ENCODE data around the gene CYS1. TPM values are rescaled to one million over a fixed set of nuclear protein-coding genes. Genes with fewer than 3 reads are reported as not detected.
"Not testable (repeated sequence)": the region's sequence is repeated elsewhere in the genome, so short reads cannot be mapped to it uniquely, and the experiment has no call there.

Gene CYS1
- total RNA-seq, 1 donor from 2014 or later, result 0.63 TPM

GRCh38 chr2:10017313-10017941 is 62.8 kb downstream of the CYS1 start:
- Mint-ChIP-seq H3K4me3 (no peak overlapping the region), H3K27me3 (peaks cover 6% of the 10 kb centered on the region), H3K36me3 (ENCODE audit: low read depth) (no peaks in the 10 kb centered on the region), H3K27ac (no peak overlapping the region), H3K9me3 (no peaks in the 10 kb centered on the region), H3K4me1 (no peaks in the 10 kb centered on the region)
- intact Hi-C loops (cut with micrococcal nuclease), result no loop called here
- DNase-seq, result no peak

- no peak for DNase-seq
- no peaks in the 10 kb centered on the region for H3K9me3 Mint-ChIP-seq
- H3K4me1 Mint-ChIP-seq, result no peaks in the 10 kb centered on the region
- no peaks in the 10 kb centered on the region for H3K36me3 Mint-ChIP-seq (ENCODE audit: low read depth)
- H3K4me3 Mint-ChIP-seq, result no peak overlapping the region
- intact Hi-C loops (cut with micrococcal nuclease), result no loop called here
- no peak overlapping the region for H3K27ac Mint-ChIP-seq
- H3K27me3 Mint-ChIP-seq, result peaks cover 6% of the 10 kb centered on the region
Observed at GRCh38 chr2:10016802-10017258, 63.4 kb downstream of the CYS1 start.

- no peaks in the 10 kb centered on the region for H3K36me3 Mint-ChIP-seq (ENCODE audit: low read depth)
Observed at GRCh38 chr2:10016001-10016801, 64.0 kb downstream of the CYS1 start.

GRCh38 chr2:10015376-10015989 is 64.7 kb downstream of the CYS1 start:
- H3K36me3 Mint-ChIP-seq (ENCODE audit: low read depth); H3K4me1 Mint-ChIP-seq; intact Hi-C loops (cut with micrococcal nuclease); H3K9me3 Mint-ChIP-seq; H3K27me3 Mint-ChIP-seq; DNase-seq; H3K27ac Mint-ChIP-seq; H3K4me3 Mint-ChIP-seq: not testable (repeated sequence)

More at GRCh38 chr2:10016001-10016801, 64.0 kb downstream of the CYS1 start:
- no peaks in the 10 kb centered on the region for H3K9me3 Mint-ChIP-seq
- no peak overlapping the region for H3K4me3 Mint-ChIP-seq
- H3K27ac Mint-ChIP-seq, result no peak overlapping the region
- intact Hi-C loops (cut with micrococcal nuclease), result no loop called here
- peaks cover 6% of the 10 kb centered on the region for H3K27me3 Mint-ChIP-seq
- DNase-seq, result no peak
- no peaks in the 10 kb centered on the region for H3K4me1 Mint-ChIP-seq

DNA sequence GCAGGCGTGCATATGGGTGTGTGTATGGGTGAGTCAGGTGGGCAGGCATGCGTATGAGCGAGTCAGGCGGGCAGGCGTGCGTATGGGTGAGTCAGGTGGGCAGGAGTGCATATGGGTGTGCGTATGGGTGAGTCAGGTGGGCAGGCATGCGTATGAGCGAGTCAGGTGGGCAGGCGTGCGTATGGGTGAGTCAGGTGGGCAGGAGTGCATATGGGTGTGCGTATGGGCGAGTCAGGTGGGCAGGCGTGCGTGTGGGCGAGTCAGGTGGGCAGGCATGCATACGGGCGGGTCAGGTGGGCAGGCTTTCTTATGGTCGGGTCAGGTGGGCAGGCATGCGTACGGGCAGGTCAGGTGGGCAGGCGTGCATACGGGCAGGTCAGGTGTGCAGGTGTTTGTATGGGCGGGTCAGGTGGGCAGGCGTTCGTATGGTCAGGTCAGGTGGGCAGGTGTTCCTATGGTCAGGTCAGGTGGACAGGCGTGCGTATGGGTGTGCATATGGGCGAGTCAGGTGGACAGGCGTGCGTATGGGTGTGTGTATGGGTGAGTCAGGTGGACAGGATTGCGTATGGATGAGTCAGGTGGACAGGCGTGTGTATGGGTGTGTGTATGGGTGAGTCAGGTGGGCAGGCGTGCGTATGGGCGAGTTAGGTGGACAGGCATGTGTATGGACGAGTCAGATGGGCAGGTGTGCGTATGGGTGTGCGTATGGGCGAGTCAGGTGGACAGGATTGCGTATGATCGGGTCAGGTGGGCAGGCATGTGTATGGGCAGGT is 65.6 kb downstream of the CYS1 start:
- no peak for DNase-seq
- Mint-ChIP-seq H3K27me3 (peaks cover 6% of the 10 kb centered on the region), H3K4me3 (no peak overlapping the region), H3K36me3 (ENCODE audit: low read depth) (no peaks in the 10 kb centered on the region), H3K4me1 (no peaks in the 10 kb centered on the region), H3K9me3 (no peaks in the 10 kb centered on the region), H3K27ac (no peak overlapping the region)
- intact Hi-C loops (cut with micrococcal nuclease), result no loop called here

DNA sequence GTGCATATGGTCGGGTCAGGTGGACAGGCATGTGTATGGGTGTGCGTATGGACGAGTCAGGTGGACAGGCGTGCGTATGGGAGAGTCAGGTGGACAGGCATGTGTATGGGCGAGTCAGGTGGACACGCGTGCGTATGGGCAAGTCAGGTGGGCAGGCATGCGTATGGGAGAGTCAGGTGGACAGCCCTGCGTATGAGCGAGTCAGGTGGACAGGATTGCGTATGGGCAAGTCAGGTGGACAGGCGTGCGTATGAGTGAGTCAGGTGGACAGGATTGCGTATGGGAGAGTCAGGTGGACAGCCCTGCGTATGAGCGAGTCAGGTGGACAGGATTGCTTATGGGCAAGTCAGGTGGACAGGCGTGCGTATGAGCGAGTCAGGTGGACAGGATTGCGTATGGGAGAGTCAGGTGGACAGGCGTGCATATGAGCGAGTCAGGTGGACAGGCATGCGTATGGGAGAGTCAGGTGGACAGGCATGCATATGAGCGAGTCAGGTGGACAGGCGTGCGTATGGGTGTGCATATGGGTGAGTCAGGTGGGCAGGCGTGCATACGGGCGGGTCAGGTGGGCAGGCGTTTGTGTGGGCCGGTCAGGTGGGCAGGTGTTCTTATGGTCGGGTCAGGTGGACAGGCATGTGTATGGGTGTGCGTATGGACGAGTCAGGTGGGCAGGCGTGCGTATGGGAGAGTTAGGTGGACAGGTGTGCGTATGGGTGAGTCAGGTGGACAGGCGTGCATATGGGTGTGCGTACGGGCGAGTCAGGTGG is 66.4 kb downstream of the CYS1 start:
- H3K27ac Mint-ChIP-seq; H3K36me3 Mint-ChIP-seq (ENCODE audit: low read depth); H3K9me3 Mint-ChIP-seq; H3K27me3 Mint-ChIP-seq; H3K4me3 Mint-ChIP-seq; intact Hi-C loops (cut with micrococcal nuclease); DNase-seq; H3K4me1 Mint-ChIP-seq: not testable (repeated sequence)

DNA sequence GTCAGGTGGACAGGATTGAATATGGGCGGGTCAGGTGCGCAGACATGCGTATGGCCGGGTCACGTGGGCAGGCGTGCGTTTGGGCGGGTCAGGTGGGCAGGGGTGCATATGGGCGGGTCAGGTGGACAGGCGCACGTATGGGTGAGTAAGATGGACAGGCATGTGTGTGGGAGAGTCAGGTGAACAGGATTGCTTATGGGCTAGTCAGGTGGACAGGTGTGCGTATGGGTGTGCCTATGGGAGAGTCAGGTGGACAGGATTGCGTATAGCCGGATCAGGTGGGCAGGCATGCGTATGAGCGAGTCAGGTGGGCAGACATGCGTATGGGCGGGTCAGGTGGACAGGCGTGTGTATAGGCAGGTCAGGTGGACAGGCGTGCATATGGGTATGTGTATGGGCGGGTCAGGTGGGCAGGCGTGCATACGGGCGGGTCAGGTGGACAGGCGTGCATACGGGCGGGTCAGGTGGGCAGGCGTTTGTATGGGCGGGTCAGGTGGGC is 67.2 kb downstream of the CYS1 start:
- no peak for DNase-seq
- Mint-ChIP-seq H3K36me3 (ENCODE audit: low read depth) (no peaks in the 10 kb centered on the region), H3K4me1 (no peaks in the 10 kb centered on the region), H3K27ac (no peak overlapping the region), H3K4me3 (no peak overlapping the region), H3K27me3 (peaks cover 6% of the 10 kb centered on the region), H3K9me3 (no peaks in the 10 kb centered on the region)
- intact Hi-C loops (cut with micrococcal nuclease), result no loop called here

GRCh38 chr2:10012366-10012962 is 67.7 kb downstream of the CYS1 start:
- DNase-seq; H3K9me3 Mint-ChIP-seq; H3K36me3 Mint-ChIP-seq (ENCODE audit: low read depth); H3K4me1 Mint-ChIP-seq; H3K27ac Mint-ChIP-seq; H3K4me3 Mint-ChIP-seq; intact Hi-C loops (cut with micrococcal nuclease); H3K27me3 Mint-ChIP-seq: not testable (repeated sequence)

DNA sequence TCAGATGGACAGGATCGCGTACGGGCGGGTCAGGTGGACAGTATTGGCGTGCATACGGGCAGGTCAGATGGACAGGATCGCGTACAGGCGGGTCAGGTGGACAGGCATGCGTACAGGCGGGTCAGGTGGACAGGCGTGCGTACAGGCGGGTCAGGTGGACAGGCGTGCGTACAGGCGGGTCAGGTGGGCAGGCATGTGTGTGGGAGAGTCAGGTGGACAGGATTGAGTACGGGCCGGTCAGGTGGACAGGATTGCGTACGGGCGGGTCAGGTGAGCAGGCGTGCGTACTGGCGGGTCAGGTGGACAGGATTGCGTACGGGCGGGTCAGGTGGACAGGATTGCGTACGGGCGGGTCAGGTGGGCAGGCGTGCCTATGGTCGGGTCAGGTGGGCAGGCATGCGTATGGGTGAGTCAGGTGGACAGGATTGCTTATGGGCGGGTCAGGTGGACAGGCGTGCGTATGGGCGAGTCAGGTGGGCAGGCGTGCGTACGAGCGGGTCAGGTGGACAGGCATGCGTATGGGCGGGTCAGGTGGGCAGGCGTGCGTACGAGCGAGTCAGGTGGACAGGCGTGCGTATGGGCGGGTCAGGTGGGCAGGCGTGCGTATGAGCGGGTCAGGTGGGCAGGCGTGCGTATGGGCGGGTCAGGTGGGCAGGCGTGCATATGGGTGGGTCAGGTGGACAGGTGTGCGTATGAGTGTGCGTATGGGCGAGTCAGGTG is 68.4 kb downstream of the CYS1 start:
- intact Hi-C loops (cut with micrococcal nuclease); H3K4me3 Mint-ChIP-seq; DNase-seq; H3K27me3 Mint-ChIP-seq; H3K27ac Mint-ChIP-seq; H3K4me1 Mint-ChIP-seq; H3K36me3 Mint-ChIP-seq (ENCODE audit: low read depth); H3K9me3 Mint-ChIP-seq: not testable (repeated sequence)

DNA sequence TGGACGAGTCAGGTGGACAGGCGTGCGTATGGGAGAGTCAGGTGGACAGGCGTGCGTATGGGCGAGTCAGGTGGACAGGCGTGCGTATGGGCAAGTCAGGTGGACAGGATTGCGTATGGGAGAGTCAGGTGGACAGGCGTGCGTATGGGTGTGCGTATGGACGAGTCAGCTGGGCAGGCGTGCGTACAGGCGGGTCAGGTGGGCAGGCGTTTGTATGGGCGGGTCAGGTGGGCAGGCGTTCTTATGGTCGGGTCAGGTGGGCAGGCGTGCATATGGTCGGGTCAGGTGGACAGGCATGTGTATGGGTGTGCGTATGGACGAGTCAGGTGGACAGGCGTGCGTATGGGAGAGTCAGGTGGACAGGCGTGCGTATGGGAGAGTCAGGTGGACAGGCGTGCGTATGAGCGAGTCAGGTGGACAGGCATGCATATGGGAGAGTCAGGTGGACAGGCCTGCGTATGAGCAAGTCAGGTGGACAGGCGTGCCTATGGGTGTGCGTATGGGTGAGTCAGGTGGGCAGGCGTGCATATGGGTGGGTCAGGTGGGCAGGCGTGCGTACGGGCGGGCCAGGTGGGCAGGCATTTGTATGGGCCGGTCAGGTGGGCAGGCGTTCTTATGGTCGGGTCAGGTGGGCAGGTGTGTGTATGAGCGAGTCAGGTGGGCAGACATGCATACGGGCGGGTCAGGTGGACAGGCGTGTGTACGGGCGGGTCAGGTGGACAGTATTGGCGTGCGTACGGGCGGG is 69.2 kb downstream of the CYS1 start:
- H3K27ac Mint-ChIP-seq; H3K4me3 Mint-ChIP-seq; intact Hi-C loops (cut with micrococcal nuclease); H3K4me1 Mint-ChIP-seq; H3K36me3 Mint-ChIP-seq (ENCODE audit: low read depth); DNase-seq; H3K9me3 Mint-ChIP-seq; H3K27me3 Mint-ChIP-seq: not testable (repeated sequence)

- Mint-ChIP-seq H3K4me1 (no peaks in the 10 kb centered on the region), H3K27ac (no peak overlapping the region)
Observed at GRCh38 chr2:10009811-10010781, 70.1 kb downstream of the CYS1 start.

More at GRCh38 chr2:10009811-10010781, 70.1 kb downstream of the CYS1 start:
- intact Hi-C loops (cut with micrococcal nuclease), result no loop called here
- H3K9me3 Mint-ChIP-seq, result no peaks in the 10 kb centered on the region
- H3K4me3 Mint-ChIP-seq, result no peak overlapping the region
- no peak for DNase-seq
- H3K36me3 Mint-ChIP-seq (ENCODE audit: low read depth), result no peaks in the 10 kb centered on the region
- H3K27me3 Mint-ChIP-seq, result no peaks in the 10 kb centered on the region

Measured in activated CD4-positive, alpha-beta T cell treated with anti-CD3 and anti-CD28 coated beads, Interleukin-2, amount 10 ng/mL, durations not matched to agents 24 days and 14 days (primary cell).